Ureter (tissue), 1 donor: ENCODE data around the gene CYP27C1. TPM values are rescaled to one million over a fixed set of nuclear protein-coding genes. Genes with fewer than 3 reads are reported as not detected.
A peak's percentile ranks its signal among the peaks of the same experiment; 100 is the strongest.

Experiments used
- DNase-seq: peaks from one replicate; pipeline ENCODE4 v3.0.0-alpha.2; 2020; ENCODE audit warnings: low spot score
- total RNA-seq: library from RNA; stranded (reverse); gene quantifications from one replicate; pipeline ENCODE4 v1.2.4, GENCODE V29; 2023
- donor health status: DM: yes; HTN: yes; CAD: no.

The CYP27C1 gene
- total RNA-seq, 1 donor from 2014 or later: 0.73 TPM

GRCh38 chr2:127154396-127154795 is 65.7 kb downstream of the CYP27C1 start:
- peak; percentile 37 for DNase-seq

- DNase-seq: peak; percentile 45
Observed at GRCh38 chr2:127153691-127154158, 66.4 kb downstream of the CYP27C1 start.

GRCh38 chr2:127150996-127151395 is 69.1 kb downstream of the CYP27C1 start:
- no peak for DNase-seq

DNA sequence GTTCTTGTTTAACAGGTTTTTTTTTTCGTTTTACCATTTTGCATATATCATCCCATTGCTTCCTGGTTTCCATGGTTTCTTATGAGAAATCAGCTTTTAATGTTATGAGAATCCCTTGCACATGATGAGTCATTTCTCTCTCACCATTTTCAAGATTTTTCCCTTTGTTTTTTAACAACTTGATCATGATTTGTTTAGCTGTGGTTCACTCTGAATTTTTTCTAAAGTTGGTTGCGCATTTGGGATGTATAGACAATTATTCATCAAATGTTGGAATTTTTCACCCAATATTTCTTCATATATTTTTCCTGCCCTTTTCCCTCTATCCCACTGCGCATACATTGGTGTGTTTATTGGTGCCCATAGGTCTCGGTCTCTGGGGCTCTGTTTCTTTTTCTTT is 70.7 kb downstream of the CYP27C1 start:
- DNase-seq: no peak

- peak; percentile 41 for DNase-seq
Observed at GRCh38 chr2:127146820-127147502, 73.1 kb downstream of the CYP27C1 start.

DNA sequence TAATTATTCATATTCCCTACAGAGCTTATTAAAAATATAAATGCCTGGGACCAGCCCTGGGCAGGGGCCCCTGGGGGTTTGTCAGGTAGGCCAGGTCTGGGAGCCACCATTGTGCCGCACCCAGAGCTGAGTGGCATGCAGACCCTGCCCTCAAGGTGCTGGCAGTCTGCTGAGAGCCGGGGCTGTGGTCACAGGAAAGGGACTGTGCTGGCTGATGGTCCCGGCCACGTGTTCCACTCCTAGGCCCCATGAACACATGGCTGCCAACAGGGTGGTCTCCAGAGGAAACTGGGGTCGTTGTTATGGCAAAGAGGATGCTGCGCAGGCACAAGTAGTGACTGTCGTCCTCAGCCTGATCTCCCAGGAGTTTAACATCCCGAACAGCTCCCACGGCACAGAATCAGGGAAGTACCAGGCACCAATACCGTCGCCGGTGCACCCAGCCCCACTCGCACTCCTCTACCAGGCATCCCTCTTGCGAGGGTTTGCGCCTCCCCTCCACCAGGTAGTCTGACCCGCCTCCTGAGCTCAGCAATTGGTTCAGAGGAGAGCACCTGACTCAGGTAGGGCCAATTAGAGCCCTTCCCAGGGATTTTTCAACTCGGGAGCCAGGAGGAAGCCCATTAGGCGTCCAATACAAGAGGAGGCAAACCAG is 73.9 kb downstream of the CYP27C1 start:
- DNase-seq: peak; percentile 31

DNA sequence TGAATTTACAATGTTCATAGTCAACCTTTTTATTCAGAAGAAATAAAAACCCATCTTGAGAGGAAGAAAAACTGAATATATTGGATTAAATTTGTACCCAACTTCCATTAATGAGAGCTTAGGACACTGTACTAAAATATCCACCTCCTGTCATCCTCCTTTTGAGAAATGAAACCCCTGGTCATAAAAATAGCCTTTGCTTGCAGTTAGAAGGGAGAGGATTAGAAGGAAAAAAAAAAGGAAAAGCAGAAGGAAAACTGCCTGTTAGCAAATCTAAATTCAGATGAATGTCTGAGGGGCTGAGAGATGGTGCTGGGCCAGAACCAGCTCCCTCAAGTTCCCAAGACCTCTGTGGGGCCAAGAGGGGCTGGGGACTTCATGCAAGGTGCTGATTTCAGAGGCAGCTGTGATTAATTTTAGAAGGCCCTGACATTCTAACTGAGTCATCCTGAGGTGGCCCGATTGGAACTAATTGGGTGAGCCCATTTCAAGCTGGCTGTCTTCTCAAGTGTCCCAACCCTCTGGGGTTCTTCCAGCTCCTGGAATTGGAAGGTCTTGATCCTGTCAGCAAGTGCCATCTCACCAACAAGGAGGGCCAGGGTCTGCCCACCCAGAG is 74.7 kb downstream of the CYP27C1 start:
- peak; percentile 33 for DNase-seq

- peak; percentile 39 for DNase-seq
Observed at GRCh38 chr2:127143841-127144782, 76.0 kb downstream of the CYP27C1 start.

GRCh38 chr2:127142663-127143630 is 77.2 kb downstream of the CYP27C1 start:
- DNase-seq: peak; percentile 33

DNA sequence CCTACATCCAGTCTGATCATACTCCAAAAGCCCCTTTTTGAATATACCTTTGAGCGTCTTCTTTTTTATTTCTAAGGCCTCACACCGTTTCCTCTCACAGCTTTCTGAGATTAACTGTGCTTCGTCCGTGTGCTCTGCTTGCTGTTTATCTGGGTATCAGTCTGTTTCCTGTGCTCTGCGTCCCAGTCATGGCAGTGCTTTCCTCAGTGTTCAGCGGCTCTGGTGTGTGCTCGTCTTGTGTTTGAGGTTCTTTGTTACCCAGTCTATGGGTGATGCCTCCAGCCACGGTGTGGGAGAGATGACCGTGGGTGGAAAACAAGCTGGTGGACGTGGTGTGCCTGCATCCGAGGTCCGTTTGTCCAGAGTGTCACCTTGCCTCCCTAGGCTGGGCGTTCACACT is 79.6 kb downstream of the CYP27C1 start:
- DNase-seq: no peak

DNA sequence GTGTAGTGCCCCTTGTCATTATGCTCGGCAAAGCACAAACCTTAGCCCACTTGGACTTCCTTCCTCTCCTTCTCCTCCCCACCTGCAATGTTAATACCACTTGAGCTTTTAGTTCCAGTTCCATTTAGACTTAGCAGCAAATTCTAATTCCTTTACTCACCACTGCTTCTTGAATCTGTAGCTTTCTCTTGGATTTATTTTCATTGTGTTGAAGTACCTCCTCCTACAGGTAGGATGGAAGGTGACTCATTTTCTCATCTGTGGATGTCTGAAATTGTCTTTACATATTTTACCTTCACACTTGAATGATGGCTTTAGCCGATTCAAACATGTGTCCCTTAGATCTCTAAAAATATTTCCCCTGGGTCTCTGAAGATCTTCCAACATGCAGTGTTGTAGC is 80.3 kb downstream of the CYP27C1 start:
- no peak for DNase-seq

DNA sequence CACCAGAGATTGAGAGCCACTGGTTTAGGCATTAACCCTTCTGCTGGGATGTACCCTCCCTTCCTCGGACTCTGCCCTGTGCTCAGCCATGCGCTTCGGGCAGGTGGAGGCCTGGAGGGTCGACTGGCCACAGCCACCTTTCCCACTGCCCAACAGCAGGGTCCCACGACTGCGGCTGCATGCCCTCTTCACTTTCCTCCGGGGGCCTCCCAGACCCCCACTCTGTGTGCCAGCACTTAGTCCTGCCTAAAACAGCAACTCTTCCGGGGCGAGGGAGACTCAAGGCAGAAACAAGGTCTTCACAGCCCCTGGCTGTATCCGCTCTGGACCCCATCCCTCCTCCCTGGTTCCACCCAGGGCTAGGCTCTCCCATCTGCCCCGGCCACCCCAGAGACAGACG is 81.8 kb downstream of the CYP27C1 start:
- peak; percentile 29 for DNase-seq

GRCh38 chr2:127137741-127138140 is 82.4 kb downstream of the CYP27C1 start:
- DNase-seq: peak; percentile 34

DNA sequence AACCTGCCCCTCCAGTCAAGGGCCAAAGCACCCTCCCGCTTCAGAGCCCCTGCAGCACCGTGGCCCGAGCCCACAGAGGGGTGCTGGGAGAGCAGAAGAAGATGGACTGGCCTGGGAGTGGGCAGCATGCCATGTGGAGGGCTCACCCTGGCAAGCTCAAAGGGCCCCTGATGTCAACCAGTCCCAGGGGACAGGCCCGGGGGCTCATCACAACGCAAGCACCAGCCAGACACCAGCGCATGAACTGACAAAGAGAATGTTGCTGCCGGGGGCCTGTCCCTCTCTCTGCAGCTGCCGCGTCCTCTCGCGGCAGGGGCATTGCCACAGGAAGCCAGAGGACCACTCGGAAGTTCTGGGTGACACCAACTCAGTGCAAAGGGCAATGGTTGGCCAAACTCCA is 82.9 kb downstream of the CYP27C1 start:
- peak; percentile 30 for DNase-seq

- DNase-seq: no peak
Observed at GRCh38 chr2:127134833-127135830, 85.0 kb downstream of the CYP27C1 start.

DNA sequence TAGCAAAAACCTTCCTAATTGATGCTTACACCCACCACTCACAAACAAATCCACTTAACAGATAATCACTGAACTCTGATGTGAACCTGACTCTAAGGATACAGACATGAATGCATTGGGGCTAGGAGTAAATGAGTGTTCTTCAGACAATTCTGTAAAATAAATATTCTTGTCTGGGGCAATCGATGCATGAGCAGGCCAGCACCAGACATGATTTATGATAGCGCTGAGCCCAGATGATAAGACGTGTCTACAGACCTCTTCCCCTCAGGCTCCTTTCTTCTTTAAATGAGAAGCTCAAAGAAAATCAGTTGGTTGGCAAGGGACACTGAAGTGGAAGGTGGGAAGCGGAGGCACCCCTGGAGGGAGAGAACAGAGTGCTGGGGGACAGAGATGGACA is 85.9 kb downstream of the CYP27C1 start:
- no peak for DNase-seq
